ENCODE results near the gene SHANK1. TPM values are rescaled to one million over a fixed set of nuclear protein-coding genes. Genes with fewer than 3 reads are reported as not detected.

Gene SHANK1
- total and polyA plus RNA-seq, 2 of the 4 experiments (the other 2 are of a cell fraction) = 6.1 to 6.7 TPM

DNA sequence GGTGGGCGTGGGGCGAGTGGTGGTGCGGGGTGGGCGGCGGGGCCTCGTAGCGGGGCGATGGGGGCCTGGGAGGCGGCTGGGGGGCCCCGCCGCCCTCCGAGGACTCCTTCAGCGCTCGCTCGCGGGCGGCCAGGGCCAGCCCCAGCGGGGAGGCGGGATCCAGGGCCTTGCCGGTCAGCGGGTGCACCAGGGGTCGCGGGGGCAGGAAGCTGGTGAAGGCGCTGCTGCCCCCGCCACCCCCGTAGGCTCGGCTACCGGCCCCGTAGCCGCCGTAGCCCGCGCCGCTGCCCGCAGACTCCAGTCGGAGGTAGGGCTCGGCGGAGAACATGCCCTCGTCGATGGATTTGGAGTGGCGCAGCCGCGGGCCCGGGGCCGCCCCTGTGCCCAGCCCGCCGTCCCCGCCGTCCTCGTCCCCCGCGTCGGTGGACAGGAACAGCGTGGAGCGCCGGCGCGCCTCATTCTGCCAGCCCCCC lies 51.8 kb downstream of the SHANK1 start:
- Histone ChIP-seq H3K23ac (ENCODE audit: low read depth, low read length) (no peak overlapping the region), H3K14ac (replicated peaks; ENCODE audit: low read depth, low read length) (no peak overlapping the region), H4K8ac (ENCODE audit: low read depth in 2 of 2, low read length in 2 of 2) (no peak overlapping the region), H3K9me1 (ENCODE audit: insufficient read depth, low read length) (no peaks in the 10 kb centered on the region), H3K56ac (ENCODE audit: extremely low read depth, insufficient read depth, low read length) (no peak overlapping the region), H3K4me3 (ENCODE audit: insufficient read depth, low read depth, low read length) (no peak overlapping the region), H2AFZ (replicated peaks; ENCODE audit: low read length, poor library complexity) (no peak overlapping the region), H3K4me2 (ENCODE audit: low read depth, low read length) (no peak overlapping the region), H4K91ac (ENCODE audit: insufficient read depth, low read depth, low read length) (no peak overlapping the region), H2AK5ac (ENCODE audit: low read depth, low read length) (no peak overlapping the region), H3K18ac (ENCODE audit: low read depth, low read length) (no peak overlapping the region), H3K4me1 (ENCODE audit: control insufficient read depth, insufficient read depth, low read length) (peaks cover 2% of the 10 kb centered on the region), H2BK20ac (ENCODE audit: low read depth, low read length) (no peak overlapping the region), H2BK5ac (ENCODE audit: low read depth, low read length, poor library complexity, severe bottlenecking) (no peak overlapping the region), H3K36me3 (ENCODE audit: control insufficient read depth, insufficient read depth, low read length) (no peaks in the 10 kb centered on the region), H3K4ac (ENCODE audit: low read depth, low read length) (no peak overlapping the region), H3K79me1 (ENCODE audit: low read depth in 1 of 2, low read length in 2 of 2) (no peaks in the 10 kb centered on the region), H4K20me1 (ENCODE audit: insufficient read depth, low read length) (0 out of 2 replicates have a peak, but pooled peaks cover 3% of the 10 kb centered on the region), H2BK15ac (ENCODE audit: low read depth, low read length) (no peak overlapping the region), H3K27ac (ENCODE audit: insufficient read depth, low read length) (no peak overlapping the region), H2BK120ac (ENCODE audit: low read depth, low read length) (no peak overlapping the region), H2AK9ac (replicated peaks; ENCODE audit: low read depth, low read length, poor library complexity) (no peak overlapping the region), H3K9ac (ENCODE audit: low read depth, low read length) (no peak overlapping the region), H3K9me3 (ENCODE audit: control insufficient read depth, insufficient read depth, low read length) (peaks cover 4% of the 10 kb centered on the region), H4K5ac (ENCODE audit: low read depth, low read length) (no peak overlapping the region), H3K27me3 (ENCODE audit: control insufficient read depth, insufficient read depth, low read length) (peaks cover 54% of the 10 kb centered on the region)
- ATAC-seq (ENCODE audit: low read depth) = no peak
- CTCF ChIA-PET = no interaction called here
- TF ChIP-seq ELK1 (IDR thresholded peaks at IDR 0.05; ENCODE audit: borderline replicate concordance, low read depth, low read length) = no peak
- TF ChIP-seq SMC3 (IDR thresholded peaks at IDR 0.05; ENCODE audit: low read depth, low read length) = no peak
- TF ChIP-seq RFX5 (IDR thresholded peaks at IDR 0.05; ENCODE audit: low read depth, low read length) = no peak
- TF ChIP-seq MAZ (IDR thresholded peaks at IDR 0.05; ENCODE audit: borderline replicate concordance, low read depth, low read length) = no peak
- no peak for TF ChIP-seq CEBPB (IDR thresholded peaks at IDR 0.05; ENCODE audit: low read depth, low read length)
- TF ChIP-seq RAD21 (IDR thresholded peaks at IDR 0.05; ENCODE audit: low read length) = no peak
- no peak for TF ChIP-seq CHD1 (IDR thresholded peaks at IDR 0.05; ENCODE audit: low read depth, low read length)
- no peak for TF ChIP-seq MXI1 (IDR thresholded peaks at IDR 0.05; ENCODE audit: borderline replicate concordance, low read depth, low read length)
- TF ChIP-seq POLR2A (IDR thresholded peaks at IDR 0.05; ENCODE audit: low read depth, low read length) = no peak
- TF ChIP-seq RCOR1 (IDR thresholded peaks at IDR 0.05; ENCODE audit: insufficient replicate concordance, low read length) = no peak
- no peak for TF ChIP-seq MAFK (IDR thresholded peaks at IDR 0.05; ENCODE audit: low read depth, low read length)
- no peak for TF ChIP-seq NFE2L2 (IDR thresholded peaks at IDR 0.05; ENCODE audit: low read depth, low read length)
- no peak for TF ChIP-seq FOS (IDR thresholded peaks at IDR 0.05; ENCODE audit: low read depth, low read length)
- TF ChIP-seq BHLHE40 (IDR thresholded peaks at IDR 0.05; ENCODE audit: low read depth, low read length) = no peak
- TF ChIP-seq USF2 (IDR thresholded peaks at IDR 0.05; ENCODE audit: low read depth, low read length) = no peak
- TF ChIP-seq, protein P1, sequence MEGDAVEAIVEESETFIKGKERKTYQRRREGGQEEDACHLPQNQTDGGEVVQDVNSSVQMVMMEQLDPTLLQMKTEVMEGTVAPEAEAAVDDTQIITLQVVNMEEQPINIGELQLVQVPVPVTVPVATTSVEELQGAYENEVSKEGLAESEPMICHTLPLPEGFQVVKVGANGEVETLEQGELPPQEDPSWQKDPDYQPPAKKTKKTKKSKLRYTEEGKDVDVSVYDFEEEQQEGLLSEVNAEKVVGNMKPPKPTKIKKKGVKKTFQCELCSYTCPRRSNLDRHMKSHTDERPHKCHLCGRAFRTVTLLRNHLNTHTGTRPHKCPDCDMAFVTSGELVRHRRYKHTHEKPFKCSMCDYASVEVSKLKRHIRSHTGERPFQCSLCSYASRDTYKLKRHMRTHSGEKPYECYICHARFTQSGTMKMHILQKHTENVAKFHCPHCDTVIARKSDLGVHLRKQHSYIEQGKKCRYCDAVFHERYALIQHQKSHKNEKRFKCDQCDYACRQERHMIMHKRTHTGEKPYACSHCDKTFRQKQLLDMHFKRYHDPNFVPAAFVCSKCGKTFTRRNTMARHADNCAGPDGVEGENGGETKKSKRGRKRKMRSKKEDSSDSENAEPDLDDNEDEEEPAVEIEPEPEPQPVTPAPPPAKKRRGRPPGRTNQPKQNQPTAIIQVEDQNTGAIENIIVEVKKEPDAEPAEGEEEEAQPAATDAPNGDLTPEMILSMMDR (conservative IDR thresholded peaks at IDR 0.05; ENCODE audit: low read depth, low read length) = no peak
- POLR2A ChIA-PET (ENCODE audit: unreplicated experiment) = no interaction called here
- intact Hi-C loops (cut with micrococcal nuclease) (no loop called here), in situ Hi-C loops (cut with MboI; ENCODE audit: low sequenced_read_pairs) (no loop called here), dilution Hi-C loops (cut with HindIII; ENCODE audit: low sequenced_read_pairs, unreplicated experiment) (no loop called here)
- no peak for DNase-seq
- 4% methylated on average over 27 of the region's 58 CpGs; no CpG with 5 or more reads in 1 of the 2 experiments for WGBS, 2 experiments (ENCODE audit: extremely low coverage in 2 of 2, insufficient read length in 1 of 2)
- no TSS peak for BruUV-seq (replicated peaks)
